ENCODE results near the gene OSCP1. TPM values are rescaled to one million over a fixed set of nuclear protein-coding genes. Genes with fewer than 3 reads are reported as not detected.

Gene OSCP1
- total and polyA plus RNA-seq, 2 experiments from 2014 or later = 6.9 to 10.2 TPM

GRCh38 chr1:36476945-36477344, 26.7 kb upstream of the OSCP1 start:
- no peaks in the 10 kb centered on the region for H3K4me1 ChIP-seq (ENCODE audit: insufficient read depth)
- no peak overlapping the region for H2AFZ ChIP-seq
- no peak overlapping the region for H3K4me2 ChIP-seq (ENCODE audit: unreplicated experiment)
- no peak for TF ChIP-seq EZH2 (IDR thresholded peaks at IDR 0.05; ENCODE audit: insufficient read depth, poor library complexity, severe bottlenecking)
- TF ChIP-seq EZH2phosphoT487 (IDR thresholded peaks at IDR 0.05; ENCODE audit: insufficient read depth, low read depth) = no peak
- H3K9ac ChIP-seq = no peak overlapping the region
- no peak overlapping the region for H3K4me3 ChIP-seq
- H4K20me1 ChIP-seq (ENCODE audit: insufficient read depth) = no peaks in the 10 kb centered on the region
- 63% methylated on average over 5 of the region's 5 CpGs for WGBS, 2 experiments (ENCODE audit: low coverage in 1 of 2, low lambda C conversion rate in 2 of 2, missing lambda C conversion rate in 2 of 2)
- H3K27ac ChIP-seq = no peak overlapping the region
- peaks cover 2% of the 10 kb centered on the region for H3K27me3 ChIP-seq (replicated peaks; ENCODE audit: insufficient read depth)
- DNase-seq = no peak
- no peaks in the 10 kb centered on the region for H3K9me3 ChIP-seq (ENCODE audit: low read depth)
- H3K36me3 ChIP-seq (ENCODE audit: low read depth) = no peaks in the 10 kb centered on the region
- in situ Hi-C loops (cut with MboI) = no loop called here
- H3K9me2 ChIP-seq (ENCODE audit: insufficient read depth) = no peaks in the 10 kb centered on the region
- H3F3A ChIP-seq (ENCODE audit: insufficient read depth) = no peaks in the 10 kb centered on the region
- no peaks in the 10 kb centered on the region for H3K79me2 ChIP-seq (ENCODE audit: insufficient read depth)

DNA sequence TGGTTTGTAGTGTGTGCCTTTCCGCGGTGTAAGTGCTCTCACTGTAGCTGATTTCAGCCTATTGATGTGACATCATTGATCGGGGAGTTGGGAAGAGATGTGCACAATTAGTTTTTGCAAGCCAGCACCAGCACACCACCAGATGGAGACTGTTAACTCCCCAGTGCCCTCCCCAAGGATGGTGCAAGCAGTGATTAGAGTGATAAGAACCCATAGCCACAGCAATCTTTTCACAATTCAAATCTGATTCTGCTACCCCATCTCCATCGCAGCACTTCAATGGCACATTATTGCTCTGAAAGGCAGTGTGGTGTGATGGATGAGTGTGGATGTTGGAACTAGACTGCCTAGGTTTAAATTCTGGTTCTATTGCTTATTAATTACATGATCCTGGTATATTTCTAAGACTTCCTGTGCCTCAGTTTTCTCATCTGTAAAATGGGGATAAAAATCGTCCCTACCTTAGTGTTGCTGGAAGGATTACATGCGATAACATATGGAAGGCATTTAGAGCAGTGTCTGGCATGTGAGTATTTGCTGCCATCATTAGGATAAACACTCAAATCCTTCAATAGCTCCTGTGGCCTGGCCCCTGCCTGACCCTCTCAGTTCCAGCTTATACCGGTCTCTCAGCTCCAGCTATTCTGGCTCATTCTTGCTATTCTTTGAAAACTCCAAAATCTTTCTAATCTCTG, 25.8 kb upstream of the OSCP1 start:
- TF ChIP-seq EZH2 (IDR thresholded peaks at IDR 0.05; ENCODE audit: insufficient read depth, poor library complexity, severe bottlenecking) (no peak), EZH2phosphoT487 (IDR thresholded peaks at IDR 0.05; ENCODE audit: insufficient read depth, low read depth) (no peak)
- WGBS, 2 experiments (ENCODE audit: low coverage in 1 of 2, low lambda C conversion rate in 2 of 2, missing lambda C conversion rate in 2 of 2) = 69 to 72% methylated on average over 7 of the region's 7 CpGs
- Histone ChIP-seq H3K79me2 (ENCODE audit: insufficient read depth) (no peaks in the 10 kb centered on the region), H3K9ac (no peak overlapping the region), H3K36me3 (ENCODE audit: low read depth) (no peaks in the 10 kb centered on the region), H3K4me2 (ENCODE audit: unreplicated experiment) (no peak overlapping the region), H3K4me3 (no peak overlapping the region), H3K27me3 (replicated peaks; ENCODE audit: insufficient read depth) (no peaks in the 10 kb centered on the region; the same call in none of the 2 replicates), H3K27ac (no peak overlapping the region), H2AFZ (no peak overlapping the region), H3K9me2 (ENCODE audit: insufficient read depth) (no peaks in the 10 kb centered on the region), H3F3A (ENCODE audit: insufficient read depth) (no peaks in the 10 kb centered on the region), H3K4me1 (ENCODE audit: insufficient read depth) (no peaks in the 10 kb centered on the region), H3K9me3 (ENCODE audit: low read depth) (no peaks in the 10 kb centered on the region), H4K20me1 (ENCODE audit: insufficient read depth) (no peaks in the 10 kb centered on the region)
- in situ Hi-C loops (cut with MboI) = no loop called here
- DNase-seq = no peak

DNA sequence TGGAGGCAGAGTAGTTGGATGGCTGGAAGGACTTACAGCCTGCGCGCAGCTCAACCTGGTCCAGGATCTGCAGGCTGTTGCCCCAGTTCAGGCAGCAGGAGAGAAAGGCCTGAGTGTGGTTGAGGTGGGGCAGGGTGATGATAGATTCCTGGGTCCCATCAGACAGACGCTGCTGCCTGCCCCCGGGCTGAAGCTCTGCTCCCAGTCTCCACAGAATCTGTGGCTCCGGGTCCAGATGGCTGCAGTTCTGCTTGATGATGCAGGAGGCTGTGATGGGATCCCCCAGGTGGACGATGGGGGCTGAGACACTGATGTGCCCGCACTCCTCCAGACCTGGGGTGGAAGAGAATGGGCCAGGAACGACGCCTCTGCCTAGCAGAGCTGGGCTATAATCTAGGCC, 25.1 kb upstream of the OSCP1 start:
- no peak overlapping the region for H3K27ac ChIP-seq
- DNase-seq = no peak
- H2AFZ ChIP-seq = no peak overlapping the region
- no peaks in the 10 kb centered on the region for H4K20me1 ChIP-seq (ENCODE audit: insufficient read depth)
- H3K27me3 ChIP-seq (replicated peaks; ENCODE audit: insufficient read depth) = no peaks in the 10 kb centered on the region; the same call in none of the 2 replicates
- no peak overlapping the region for H3K9ac ChIP-seq
- H3F3A ChIP-seq (ENCODE audit: insufficient read depth) = no peaks in the 10 kb centered on the region
- no peaks in the 10 kb centered on the region for H3K4me1 ChIP-seq (ENCODE audit: insufficient read depth)
- in situ Hi-C loops (cut with MboI) = no loop called here
- WGBS, 2 experiments (ENCODE audit: low coverage in 1 of 2, low lambda C conversion rate in 2 of 2, missing lambda C conversion rate in 2 of 2) = 34 to 41% methylated on average over 8 to 9 of the region's 9 CpGs
- H3K4me3 ChIP-seq = no peak overlapping the region
- no peak overlapping the region for H3K4me2 ChIP-seq (ENCODE audit: unreplicated experiment)
- TF ChIP-seq EZH2 (IDR thresholded peaks at IDR 0.05; ENCODE audit: insufficient read depth, poor library complexity, severe bottlenecking) = no peak
- no peak for TF ChIP-seq EZH2phosphoT487 (IDR thresholded peaks at IDR 0.05; ENCODE audit: insufficient read depth, low read depth)
- no peaks in the 10 kb centered on the region for H3K9me3 ChIP-seq (ENCODE audit: low read depth)
- no peaks in the 10 kb centered on the region for H3K9me2 ChIP-seq (ENCODE audit: insufficient read depth)
- H3K36me3 ChIP-seq (ENCODE audit: low read depth) = no peaks in the 10 kb centered on the region
- no peaks in the 10 kb centered on the region for H3K79me2 ChIP-seq (ENCODE audit: insufficient read depth)

DNA sequence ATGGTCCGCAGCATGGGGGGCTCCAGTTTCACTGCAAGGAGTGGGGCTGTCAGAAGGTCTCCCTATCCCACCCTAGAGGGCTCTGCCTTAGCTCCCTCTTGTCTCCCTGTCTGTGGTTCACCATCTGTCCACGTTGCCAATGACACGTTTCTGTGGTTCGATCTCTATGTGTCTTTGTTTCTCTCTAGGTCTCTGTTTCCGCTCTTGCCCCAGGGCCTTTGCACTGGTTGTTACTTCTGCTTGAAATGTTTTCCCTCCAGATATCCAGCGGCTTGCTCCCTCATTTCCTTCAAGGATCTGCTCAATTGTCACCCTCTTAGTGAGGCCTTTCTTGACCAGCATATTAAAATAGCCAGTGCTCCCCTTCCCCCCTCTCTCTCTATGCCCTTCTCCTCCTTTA, 22.4 kb upstream of the OSCP1 start:
- no peak overlapping the region for H3K4me3 ChIP-seq
- H3K79me2 ChIP-seq (ENCODE audit: insufficient read depth) = no peaks in the 10 kb centered on the region
- H3K9me2 ChIP-seq (ENCODE audit: insufficient read depth) = no peaks in the 10 kb centered on the region
- in situ Hi-C loops (cut with MboI) = no loop called here
- H3K36me3 ChIP-seq (ENCODE audit: low read depth) = no peaks in the 10 kb centered on the region
- no peaks in the 10 kb centered on the region for H4K20me1 ChIP-seq (ENCODE audit: insufficient read depth)
- no peaks in the 10 kb centered on the region for H3K9me3 ChIP-seq (ENCODE audit: low read depth)
- H3K9ac ChIP-seq = no peak overlapping the region
- no peaks in the 10 kb centered on the region for H3K4me1 ChIP-seq (ENCODE audit: insufficient read depth)
- no peak overlapping the region for H3K4me2 ChIP-seq (ENCODE audit: unreplicated experiment)
- H3K27ac ChIP-seq = no peak overlapping the region
- TF ChIP-seq EZH2phosphoT487 (IDR thresholded peaks at IDR 0.05; ENCODE audit: insufficient read depth, low read depth) (no peak), EZH2 (IDR thresholded peaks at IDR 0.05; ENCODE audit: insufficient read depth, poor library complexity, severe bottlenecking) (no peak)
- H3F3A ChIP-seq (ENCODE audit: insufficient read depth) = no peaks in the 10 kb centered on the region
- H2AFZ ChIP-seq = no peak overlapping the region
- 68 to 75% methylated on average over 6 of the region's 6 CpGs for WGBS, 2 experiments (ENCODE audit: low coverage in 1 of 2, low lambda C conversion rate in 2 of 2, missing lambda C conversion rate in 2 of 2)
- DNase-seq = no peak
- H3K27me3 ChIP-seq (replicated peaks; ENCODE audit: insufficient read depth) = no peaks in the 10 kb centered on the region; the same call in 1 of the 2 replicates
